Lung microvascular endothelial cell (primary cell): ENCODE data around the gene XXYLT1. TPM values are rescaled to one million over a fixed set of nuclear protein-coding genes. Genes with fewer than 3 reads are reported as not detected.
A peak's percentile ranks its signal among the peaks of the same experiment; 100 is the strongest.

Source experiments
- DNase-seq, 2 donors: peaks; one replicate each; pipeline versions ENCODE4 v3.0.0 to v3.0.0-alpha.2; 2010; ENCODE audit warnings: low read depth in 2 of 2
- total RNA-seq: library from RNA; depleted of rRNA; stranded (reverse); fragments of >200 nt; gene quantifications from 2 replicates; pipeline ENCODE4 v1.2.1, GENCODE V29; 2014

The XXYLT1 gene
- total RNA-seq, 1 donor from 2014 or later: 24.6 TPM

- no peak for DNase-seq
Measured at GRCh38 chr3:195267096-195267495, 3.9 kb downstream of the XXYLT1 start.

DNA sequence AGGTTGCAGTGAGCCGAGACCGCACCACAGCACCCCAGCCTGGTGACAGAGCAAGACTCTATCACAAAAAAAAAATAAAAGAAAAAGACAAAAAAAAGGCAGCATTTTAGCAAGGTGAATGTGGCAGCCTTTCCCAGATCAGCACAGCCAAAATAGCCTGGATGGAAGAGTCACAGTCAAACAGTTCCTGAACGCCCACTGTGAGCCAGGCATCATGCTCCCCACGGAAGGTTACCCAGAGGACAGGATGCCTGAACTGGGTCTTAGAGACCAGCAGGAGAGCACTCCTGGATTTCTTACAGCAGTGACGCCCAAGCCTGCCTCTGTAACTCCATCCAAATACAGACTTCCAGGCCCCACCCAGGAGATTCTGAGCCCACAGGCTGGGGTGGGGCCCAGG is 4.5 kb downstream of the XXYLT1 start:
- no peak for DNase-seq

- no peak for DNase-seq
Measured at GRCh38 chr3:195265363-195265976, 5.5 kb downstream of the XXYLT1 start.

GRCh38 chr3:195263925-195264600 is 6.9 kb downstream of the XXYLT1 start:
- DNase-seq: no peak

GRCh38 chr3:195263193-195263924 is 7.6 kb downstream of the XXYLT1 start:
- peak in 1 of 2 donors; percentile 66 for DNase-seq

GRCh38 chr3:195261925-195262324 is 9.0 kb downstream of the XXYLT1 start:
- DNase-seq: no peak

- peak; percentile 46 to 75 for DNase-seq
Measured at GRCh38 chr3:195260280-195260905, 10.6 kb downstream of the XXYLT1 start.

GRCh38 chr3:195259475-195260279 is 11.3 kb downstream of the XXYLT1 start:
- DNase-seq: peak; percentile 98

DNA sequence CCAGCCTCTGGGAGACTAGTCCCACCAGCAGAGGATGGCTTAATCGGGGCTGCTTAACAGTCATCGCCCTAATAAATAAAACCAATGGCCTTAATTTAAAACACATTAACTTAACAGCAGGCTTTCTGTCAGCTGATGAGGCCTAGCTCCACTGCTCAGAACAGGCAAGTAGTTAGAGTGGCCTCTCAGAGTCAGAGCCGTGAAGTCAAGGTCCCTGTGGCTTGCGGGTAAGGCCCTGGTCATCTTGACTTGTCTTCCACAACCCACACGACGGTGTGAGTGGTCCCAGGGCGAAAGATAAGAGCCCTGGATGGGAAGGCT is 11.8 kb downstream of the XXYLT1 start:
- DNase-seq: peak in 1 of 2 donors; percentile 60

GRCh38 chr3:195258449-195259153 is 12.4 kb downstream of the XXYLT1 start:
- no peak for DNase-seq

- DNase-seq: no peak
Measured at GRCh38 chr3:195257454-195258448, 13.2 kb downstream of the XXYLT1 start.

- no peak for DNase-seq
Measured at GRCh38 chr3:195256639-195257453, 14.1 kb downstream of the XXYLT1 start.

DNA sequence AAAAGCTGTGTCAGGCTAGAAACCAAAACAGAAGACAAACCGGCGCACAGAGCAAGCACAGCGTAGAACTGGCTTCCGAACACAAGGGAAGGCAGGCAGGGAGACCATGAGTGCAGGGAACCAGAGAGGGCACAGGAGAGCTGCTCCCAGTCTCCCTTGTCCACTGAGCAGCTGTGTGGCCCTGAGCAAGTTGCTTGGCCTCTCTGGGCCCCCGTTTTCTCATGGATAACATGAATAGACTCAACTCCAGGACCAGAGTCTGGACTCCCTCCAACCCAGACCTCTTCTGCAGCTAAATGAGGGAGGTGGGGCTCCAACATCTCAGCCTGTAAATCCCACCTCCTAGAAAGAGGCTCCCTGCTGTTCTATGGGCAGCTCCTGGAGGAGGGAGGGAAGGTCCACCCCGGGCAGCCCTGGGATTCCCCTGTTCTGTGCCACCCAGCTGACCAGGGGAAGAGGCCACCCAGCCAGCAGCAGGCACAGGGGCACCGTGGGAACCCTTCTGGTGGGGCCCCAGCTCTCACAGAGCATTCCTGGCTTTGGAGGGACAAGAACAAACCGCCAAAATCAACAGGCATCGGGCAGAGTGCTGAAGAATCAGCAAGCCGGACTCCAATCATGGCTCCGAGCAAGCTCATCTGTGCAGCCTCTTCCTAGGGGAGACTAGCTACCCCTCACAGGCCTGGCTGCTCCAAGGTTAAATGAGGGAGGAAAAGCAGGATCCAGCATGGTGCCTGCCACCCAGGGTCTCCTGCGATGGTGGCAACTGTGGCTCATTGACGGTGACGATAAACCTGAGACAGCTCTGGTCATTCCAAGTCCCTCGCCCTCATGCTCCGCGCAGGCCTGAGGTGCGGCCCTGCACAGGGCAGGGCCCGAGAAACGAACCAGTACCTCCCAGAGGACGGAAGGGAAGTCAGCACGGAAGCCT is 15.1 kb downstream of the XXYLT1 start:
- no peak for DNase-seq

GRCh38 chr3:195255176-195255500 is 15.8 kb downstream of the XXYLT1 start:
- DNase-seq: no peak

- no peak for DNase-seq
Measured at GRCh38 chr3:195254454-195255175, 16.3 kb downstream of the XXYLT1 start.

DNA sequence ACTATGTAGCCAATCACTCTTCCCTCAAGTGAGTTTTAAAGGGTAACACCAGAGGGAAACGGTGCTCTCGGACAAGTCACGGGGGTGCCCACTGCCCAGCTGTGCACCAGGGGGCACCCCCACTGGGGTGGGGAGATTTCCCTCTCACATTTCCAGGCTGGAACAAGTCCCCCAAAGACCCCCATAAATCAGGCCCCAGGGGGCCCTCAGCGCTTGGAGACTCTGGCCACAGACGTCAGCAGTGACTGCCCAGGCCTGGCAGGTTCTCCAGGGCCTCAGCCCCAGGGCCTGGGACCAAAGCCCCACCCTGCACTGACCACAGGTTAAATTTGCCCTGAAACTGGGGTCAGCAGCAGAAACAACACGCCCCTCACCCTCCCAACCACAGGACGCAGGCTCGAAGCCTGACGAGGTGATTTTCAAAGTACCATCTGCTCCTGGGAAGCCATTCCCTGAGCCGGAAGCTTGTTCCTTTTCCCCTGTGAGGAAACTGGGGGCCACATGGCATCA is 17.0 kb downstream of the XXYLT1 start:
- DNase-seq: no peak
